Kidney (tissue), 14 donors: ENCODE data around the gene ADAMTSL2. TPM values are rescaled to one million over a fixed set of nuclear protein-coding genes. Genes with fewer than 3 reads are reported as not detected.

Source experiments
- DNase-seq, 5 donors: peaks; one replicate each; pipeline ENCODE4 v3.0.0-alpha.2; 2013 to 2020
- FAIRE-seq: peaks from 2 replicates; lab custom pipeline; 2012; peaks lifted over from hg19 to GRCh38; lab: Jason Lieb, UNC
- H3K27ac ChIP-seq, 2 donors: one replicate each; pipeline ENCODE4 v1.7.0; 2013; ENCODE audit warnings: low read depth in 2 of 2, low read length in 2 of 2, inconsistent platforms in 1 of 2
- H3K27me3 ChIP-seq: one replicate; pipeline ENCODE4 v1.7.1; 2013; ENCODE audit warnings: low read length, inconsistent platforms; ENCODE audit not compliant: control insufficient read depth, insufficient read depth
- H3K36me3 ChIP-seq, 3 donors: one replicate each; pipeline versions ENCODE4 v1.7.0 to v1.7.1; 2013; ENCODE audit warnings: low read length in 3 of 3, control low read depth in 1 of 3, inconsistent platforms in 1 of 3; ENCODE audit not compliant: insufficient read depth in 3 of 3, control insufficient read depth in 2 of 3
- H3K4me1 ChIP-seq, 3 donors: one replicate each; pipeline versions ENCODE4 v1.7.0 to v1.7.1; 2013; ENCODE audit warnings: low read length in 3 of 3, inconsistent platforms in 1 of 3, low read depth in 1 of 3; ENCODE audit not compliant: control insufficient read depth in 2 of 3, insufficient read depth in 2 of 3
- H3K4me3 ChIP-seq, 3 donors: one replicate each; pipeline versions ENCODE4 v1.7.0 to v1.8.1; 2013; ENCODE audit warnings: low read length in 3 of 3, control low read depth in 1 of 3, inconsistent platforms in 1 of 3
- H3K9ac ChIP-seq, 3 donors: one replicate each; pipeline versions ENCODE4 v1.7.0 to v1.7.1; 2013; ENCODE audit warnings: low read length in 3 of 3, control low read depth in 1 of 3, inconsistent platforms in 1 of 3
- H3K9me3 ChIP-seq, 3 donors: one replicate each; pipeline versions ENCODE4 v1.7.0 to v1.7.1; 2013; ENCODE audit warnings: low read length in 3 of 3, control low read depth in 1 of 3, inconsistent platforms in 1 of 3; ENCODE audit not compliant: control insufficient read depth in 2 of 3, insufficient read depth in 1 of 3
- CTCF ChIP-seq: IDR thresholded peaks from 3 replicates; pipeline ENCODE4 v1.5.1; 2012; ENCODE audit warnings: mild to moderate bottlenecking, moderate library complexity, borderline replicate concordance; ENCODE audit not compliant: insufficient read depth; ENCODE audit errors: extremely low read depth
- intact Hi-C: fragments of 100-400 bp; cut with DNase I; formaldehyde crosslinking; loops from one replicate; pipeline ENCODE4 v1.11.1; 2022
- polyA plus RNA-seq: library from polyadenylated mRNA; stranded (reverse); fragments of 350-450 nt; fragmentation: Illumina TruSeq; extraction: RNeasy Lipid Tissue Mini Kit (QIAGEN cat#74804); gene quantifications from one replicate; pipeline ENCODE4 v1.2.3, GENCODE V29; 2014; ENCODE audit warnings: low read depth, low replicate concordance; ENCODE audit not compliant: insufficient read depth
- total RNA-seq: library from RNA; stranded (reverse); fragmentation: NEBNext Ultra II Directional; extraction: Animal tissue kit (Norgen Biotek cat#: 25700); gene quantifications from one replicate; pipeline ENCODE4 v1.2.1, GENCODE V29; 2021
- donor health status: control.
- donor health status: control.
- donor health status: control.
- donor health status: control.
- donor health status: control.
- donor health status: DM: yes; HTN: yes; CAD: no.
- donor health status: Normal renal cell carcinoma (clear cell type).

ADAMTSL2 gene
- total and polyA plus RNA-seq, 2 donors from 2014 or later: 20.0 to 32.1 TPM

- FAIRE-seq: no peak
- peaks cover 6% of the 10 kb centered on the region for H3K27me3 ChIP-seq
- no peak for TF ChIP-seq CTCF
- H3K9ac ChIP-seq: no peak overlapping the region
- H3K36me3 ChIP-seq: no peaks in the 10 kb centered on the region
- intact Hi-C loops: no loop called here
- peak in 1 of 5 donors; percentile 16 for DNase-seq
- no peaks in the 10 kb centered on the region for H3K4me1 ChIP-seq
- no peak overlapping the region for H3K4me3 ChIP-seq
- H3K9me3 ChIP-seq: no peaks in the 10 kb centered on the region
- no peak overlapping the region for H3K27ac ChIP-seq
Measured at GRCh38 chr9:133615186-133615585, 80.7 kb downstream of the ADAMTSL2 start.

DNA sequence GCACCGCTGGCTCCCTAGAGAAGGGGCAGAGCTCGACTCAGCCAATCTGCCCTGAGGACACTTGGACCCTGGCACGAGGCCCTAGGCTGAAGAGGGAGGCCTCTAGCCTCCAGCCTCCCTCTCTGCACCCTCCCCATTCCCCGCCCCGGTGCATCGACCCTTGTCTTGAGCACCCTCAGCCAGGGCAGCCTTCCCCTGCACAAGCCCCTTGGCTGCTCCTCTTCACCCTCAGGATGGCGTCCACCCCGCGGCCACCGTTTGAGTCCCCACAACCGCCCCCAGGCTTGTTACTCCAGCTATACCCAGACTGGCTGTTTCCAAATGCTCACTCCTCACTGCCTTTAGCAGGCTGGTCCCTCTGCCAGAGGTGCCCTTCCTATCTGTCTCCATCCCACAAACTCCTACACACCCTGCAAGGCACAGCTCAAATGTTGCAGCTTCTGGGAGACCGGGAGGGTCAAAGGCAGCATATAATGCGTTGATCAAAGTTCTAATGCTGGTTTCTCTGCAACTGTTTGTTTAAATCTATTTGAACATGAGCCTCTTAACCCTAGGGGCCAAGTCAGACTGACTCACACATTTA, 81.2 kb downstream of the ADAMTSL2 start:
- Histone ChIP-seq H3K27me3 (peaks cover 3% of the 10 kb centered on the region), H3K4me1 (no peaks in the 10 kb centered on the region), H3K36me3 (no peaks in the 10 kb centered on the region), H3K9me3 (no peaks in the 10 kb centered on the region), H3K27ac (no peak overlapping the region), H3K4me3 (no peak overlapping the region), H3K9ac (no peak overlapping the region)
- TF ChIP-seq CTCF: no peak
- DNase-seq: peak in 1 of 5 donors; percentile 67
- intact Hi-C loops: no loop called here
- FAIRE-seq: no peak

- FAIRE-seq: no peak
- no peaks in the 10 kb centered on the region for H3K4me1 ChIP-seq
- H3K9ac ChIP-seq: no peak overlapping the region
- peaks cover 3% of the 10 kb centered on the region for H3K27me3 ChIP-seq
- no peak overlapping the region for H3K4me3 ChIP-seq
- H3K9me3 ChIP-seq: no peaks in the 10 kb centered on the region
- no peaks in the 10 kb centered on the region for H3K36me3 ChIP-seq
- no peak overlapping the region for H3K27ac ChIP-seq
- no peak for TF ChIP-seq CTCF
- DNase-seq: peak in 1 of 5 donors; percentile 52
- intact Hi-C loops: no loop called here
Measured at GRCh38 chr9:133616643-133617405, 82.3 kb downstream of the ADAMTSL2 start.
